Cardiac muscle cell (in vitro differentiated cells and primary cell): ENCODE results near the gene ZDHHC11. TPM values are rescaled to one million over a fixed set of nuclear protein-coding genes. Genes with fewer than 3 reads are reported as not detected.
"Not testable (repeated sequence)": the region's sequence is repeated elsewhere in the genome, so short reads cannot be mapped to it uniquely, and the experiment has no call there.

Source experiments
- DNase-seq, 2 donors: peaks; one replicate each; pipeline versions ENCODE4 v3.0.0 to v3.0.0-alpha.2; 2010 to 2017; ENCODE audit warnings: low read depth in 1 of 2, low spot score in 1 of 2
- H3K27ac ChIP-seq: fragments of 200-600 bp; sonication (generic); 2 replicates; pipeline ENCODE4 v1.5.1; 2016
- H3K27me3 ChIP-seq: fragments of 200-600 bp; sonication (generic); 2 replicates; pipeline ENCODE4 v1.6.0; 2016; ENCODE audit warnings: control low read depth
- H3K36me3 ChIP-seq: fragments of 200-600 bp; sonication (generic); 2 replicates; pipeline ENCODE4 v1.5.1; 2016; ENCODE audit warnings: control low read depth
- H3K4me1 ChIP-seq: fragments of 200-600 bp; sonication (generic); 2 replicates; pipeline ENCODE4 v1.8.1; 2017; ENCODE audit warnings: low read depth, mild to moderate bottlenecking, mixed run types
- H3K4me3 ChIP-seq: fragments of 200-600 bp; sonication (generic); 2 replicates; pipeline ENCODE4 v1.5.1; 2016; ENCODE audit warnings: mild to moderate bottlenecking
- H3K9me3 ChIP-seq: fragments of 200-600 bp; sonication (generic); 2 replicates; pipeline ENCODE4 v1.5.1; 2017; ENCODE audit warnings: low read depth, mild to moderate bottlenecking, control low read depth
- polyA plus RNA-seq: library from polyadenylated mRNA; unstranded; fragments of >200 nt; fragmentation: Nextera tagmentation; extraction: Ambion mirVana; gene quantifications from 2 replicates; pipeline ENCODE4 v1.2.1, GENCODE V29; 2016
- total RNA-seq: library from RNA; depleted of rRNA; stranded (reverse); fragments of >200 nt; gene quantifications from 2 replicates; pipeline ENCODE4 v1.2.3, GENCODE V29; 2016

Gene ZDHHC11
- total and polyA plus RNA-seq, 2 experiments from 2014 or later: 12.4 TPM

DNA sequence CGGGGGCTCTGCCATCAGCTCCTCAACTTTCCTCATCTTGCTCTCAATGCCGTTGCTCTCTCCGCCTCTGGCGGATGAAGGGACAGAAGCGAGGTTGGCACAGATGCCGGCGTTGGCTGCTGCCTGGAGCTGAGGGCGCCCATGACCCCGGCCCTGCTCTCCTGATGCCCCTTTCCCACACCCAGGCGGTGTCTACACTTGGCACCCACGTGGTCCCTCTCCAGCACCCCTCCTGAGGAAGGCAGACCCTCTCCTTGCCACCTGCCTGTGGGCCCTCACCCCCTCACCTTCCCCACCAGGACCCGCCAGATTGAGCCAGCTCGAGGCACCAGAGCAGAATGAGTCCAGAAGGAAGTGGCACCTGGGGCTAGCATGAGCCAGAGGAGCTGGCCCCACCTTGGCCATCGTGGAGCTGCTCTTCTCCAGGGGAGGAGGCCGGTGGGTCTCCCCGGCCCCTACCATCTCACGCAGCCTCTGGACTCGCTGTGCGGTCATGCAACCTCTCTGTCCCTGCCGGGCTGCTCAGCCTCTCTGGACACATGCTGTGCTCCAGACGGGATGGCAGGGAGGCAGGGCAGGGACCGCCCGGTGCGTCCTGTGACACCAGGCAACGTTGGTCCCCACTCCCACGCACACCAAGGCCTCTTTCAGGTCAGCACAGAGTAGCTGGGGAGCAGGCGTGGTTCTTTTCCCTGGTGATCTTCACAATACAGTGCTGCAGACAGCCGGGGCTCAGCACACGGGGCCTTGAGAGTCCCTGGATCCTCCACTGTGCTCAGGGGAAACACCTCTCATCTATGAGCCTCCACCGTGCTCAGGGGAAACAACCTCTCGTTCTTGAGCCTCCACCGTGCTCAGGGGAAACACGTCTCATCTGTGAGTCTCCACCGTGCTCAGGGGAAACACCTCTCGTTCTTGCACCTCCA, 4.8 kb downstream of the ZDHHC11 start:
- not testable (repeated sequence) for H3K4me3 ChIP-seq, DNase-seq, H3K27me3 ChIP-seq

DNA sequence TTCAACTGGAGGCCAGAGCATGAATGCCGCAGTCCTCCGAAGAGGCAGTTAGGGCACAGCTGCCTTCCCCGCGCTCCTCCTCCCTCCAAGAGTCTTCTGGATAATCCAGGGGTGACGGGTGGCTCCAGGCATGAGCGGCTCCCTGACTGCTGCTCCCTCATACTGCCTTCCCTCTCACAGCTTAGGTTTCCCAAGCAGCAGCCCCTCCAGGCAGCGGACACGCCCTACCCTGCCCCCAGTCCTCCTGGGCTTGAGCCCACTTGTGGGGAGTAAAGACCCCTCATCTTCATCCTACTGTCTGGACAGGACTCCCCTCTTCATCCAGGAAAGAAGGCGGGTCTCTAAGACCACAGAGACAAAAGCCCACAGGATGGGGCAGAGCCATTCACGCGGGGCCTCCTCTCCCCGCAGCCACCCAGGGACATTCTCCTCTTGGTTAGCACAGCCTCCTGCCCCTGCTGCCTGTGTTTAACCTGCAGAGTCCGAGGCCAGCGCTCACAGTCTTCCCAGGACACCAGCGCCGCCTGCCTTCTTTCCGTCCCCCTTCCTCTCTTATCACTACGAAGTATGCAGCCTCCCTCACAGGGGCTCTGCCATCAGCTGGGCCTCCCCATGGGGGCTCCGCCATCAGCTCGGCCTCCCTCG, 5.6 kb downstream of the ZDHHC11 start:
- not testable (repeated sequence) for H3K27me3 ChIP-seq, DNase-seq, H3K36me3 ChIP-seq, H3K4me1 ChIP-seq, H3K27ac ChIP-seq, H3K9me3 ChIP-seq, H3K4me3 ChIP-seq

More for the DNA sequence above, 4.8 kb downstream of the ZDHHC11 start:
- not testable (repeated sequence) for H3K4me1 ChIP-seq, H3K36me3 ChIP-seq, H3K9me3 ChIP-seq, H3K27ac ChIP-seq

DNA sequence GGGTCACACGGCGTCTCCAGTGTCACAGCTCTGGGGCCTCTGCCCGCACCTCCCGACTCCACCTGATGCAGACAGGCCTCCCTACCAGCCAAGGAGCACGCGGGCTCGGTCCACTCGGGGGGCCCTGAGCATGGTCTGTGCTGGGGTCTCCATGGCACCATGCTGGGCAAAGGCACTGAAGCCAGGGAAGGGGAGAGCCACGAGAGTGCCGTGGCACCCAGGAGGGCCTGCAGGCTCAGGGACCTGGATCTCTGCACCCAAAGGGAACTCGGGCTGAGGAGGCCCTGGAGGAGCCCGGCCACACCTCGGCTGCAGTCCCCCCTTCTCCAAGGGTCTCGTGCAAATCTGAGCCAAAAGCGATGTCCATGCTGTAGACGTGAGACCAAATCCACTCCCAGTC, 6.4 kb downstream of the ZDHHC11 start:
- DNase-seq: not testable (repeated sequence)

DNA sequence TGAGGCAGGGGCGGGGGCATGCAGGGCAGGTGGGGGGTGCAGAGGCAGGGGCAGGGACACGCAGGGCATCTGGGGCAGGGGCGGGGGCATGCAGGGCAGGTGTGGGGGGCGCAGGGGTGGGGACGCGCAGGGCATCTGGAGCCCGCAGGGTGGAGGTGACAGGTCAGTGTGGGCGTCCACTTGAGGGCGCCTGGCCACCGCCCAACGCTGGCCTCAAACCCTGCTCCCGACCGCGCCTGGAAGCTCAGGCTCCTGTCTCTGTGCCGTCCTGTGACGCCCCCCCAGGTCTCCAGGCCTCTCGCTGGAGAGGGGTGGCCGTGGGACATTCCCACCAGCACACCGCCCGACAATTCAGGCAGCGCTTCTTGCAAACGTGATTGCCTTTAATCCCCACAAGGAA, 6.9 kb downstream of the ZDHHC11 start:
- DNase-seq, H3K27ac ChIP-seq, H3K4me3 ChIP-seq, H3K9me3 ChIP-seq, H3K36me3 ChIP-seq, H3K27me3 ChIP-seq, H3K4me1 ChIP-seq: not testable (repeated sequence)

More for the DNA sequence above, 6.4 kb downstream of the ZDHHC11 start:
- H3K9me3 ChIP-seq, H3K4me3 ChIP-seq, H3K27me3 ChIP-seq, H3K27ac ChIP-seq, H3K4me1 ChIP-seq, H3K36me3 ChIP-seq: not testable (repeated sequence)

DNA sequence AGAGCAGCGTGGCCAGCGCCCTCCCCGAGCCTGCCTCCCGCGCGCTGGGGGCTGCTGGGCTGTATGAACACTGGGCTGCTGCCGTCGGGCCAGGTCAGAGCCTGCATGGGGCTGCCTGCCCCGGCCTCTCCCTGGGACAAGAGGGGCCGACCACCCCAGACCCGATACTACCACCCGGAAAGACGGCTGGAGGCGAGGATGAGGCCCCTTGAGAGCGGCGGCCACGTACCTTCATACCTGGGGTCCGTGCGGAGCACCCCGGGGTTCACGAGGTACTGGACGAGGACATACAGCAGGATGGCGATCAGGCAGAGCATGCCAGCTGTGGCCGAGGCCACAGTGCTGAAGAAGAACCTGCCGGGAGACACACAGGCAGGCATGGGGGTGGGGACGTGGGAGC, 7.4 kb downstream of the ZDHHC11 start:
- not testable (repeated sequence) for H3K36me3 ChIP-seq, H3K4me1 ChIP-seq, H3K27me3 ChIP-seq, H3K27ac ChIP-seq, DNase-seq, H3K4me3 ChIP-seq, H3K9me3 ChIP-seq

DNA sequence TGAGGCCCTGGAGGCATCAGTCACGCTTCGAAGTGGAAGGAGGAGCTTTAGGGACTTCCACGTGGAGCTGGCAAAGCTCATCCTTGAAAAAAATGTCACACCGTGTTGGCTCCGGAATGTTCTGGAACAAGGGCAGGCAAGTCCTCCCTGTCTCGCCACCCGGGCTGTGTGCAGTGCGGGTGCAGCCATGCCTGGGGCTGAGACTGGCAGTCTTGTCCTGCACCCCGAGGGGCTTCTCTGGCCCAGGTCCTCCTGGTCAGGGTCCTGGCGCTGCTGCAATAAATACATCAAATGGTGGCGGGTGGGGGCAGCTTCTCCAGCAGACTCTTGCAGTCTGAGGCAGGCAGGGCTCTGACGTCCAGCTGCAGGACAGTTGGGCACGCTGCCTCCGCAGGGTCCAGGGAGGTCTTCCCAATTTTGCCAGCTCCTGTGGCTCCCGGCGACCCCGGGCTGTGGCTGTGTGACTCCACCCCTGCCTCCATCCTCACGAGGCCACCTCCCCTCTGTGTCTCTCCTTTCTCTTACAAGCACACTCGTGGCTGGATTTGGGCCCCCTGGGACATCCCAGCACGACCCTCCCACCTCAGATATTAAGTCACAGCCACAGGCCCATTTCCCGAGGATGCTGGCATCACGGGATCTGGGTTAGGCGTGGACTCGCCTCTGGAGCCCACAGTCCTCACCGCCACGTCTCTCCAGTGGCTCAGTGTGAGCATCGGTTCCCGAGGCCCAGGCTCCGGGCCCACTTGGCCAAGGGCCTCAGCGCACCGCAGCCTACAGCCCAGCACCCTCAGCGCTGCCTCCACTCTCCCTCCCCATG, 8.2 kb downstream of the ZDHHC11 start:
- not testable (repeated sequence) for H3K27ac ChIP-seq, H3K27me3 ChIP-seq, H3K36me3 ChIP-seq, H3K9me3 ChIP-seq, H3K4me1 ChIP-seq, DNase-seq, H3K4me3 ChIP-seq

DNA sequence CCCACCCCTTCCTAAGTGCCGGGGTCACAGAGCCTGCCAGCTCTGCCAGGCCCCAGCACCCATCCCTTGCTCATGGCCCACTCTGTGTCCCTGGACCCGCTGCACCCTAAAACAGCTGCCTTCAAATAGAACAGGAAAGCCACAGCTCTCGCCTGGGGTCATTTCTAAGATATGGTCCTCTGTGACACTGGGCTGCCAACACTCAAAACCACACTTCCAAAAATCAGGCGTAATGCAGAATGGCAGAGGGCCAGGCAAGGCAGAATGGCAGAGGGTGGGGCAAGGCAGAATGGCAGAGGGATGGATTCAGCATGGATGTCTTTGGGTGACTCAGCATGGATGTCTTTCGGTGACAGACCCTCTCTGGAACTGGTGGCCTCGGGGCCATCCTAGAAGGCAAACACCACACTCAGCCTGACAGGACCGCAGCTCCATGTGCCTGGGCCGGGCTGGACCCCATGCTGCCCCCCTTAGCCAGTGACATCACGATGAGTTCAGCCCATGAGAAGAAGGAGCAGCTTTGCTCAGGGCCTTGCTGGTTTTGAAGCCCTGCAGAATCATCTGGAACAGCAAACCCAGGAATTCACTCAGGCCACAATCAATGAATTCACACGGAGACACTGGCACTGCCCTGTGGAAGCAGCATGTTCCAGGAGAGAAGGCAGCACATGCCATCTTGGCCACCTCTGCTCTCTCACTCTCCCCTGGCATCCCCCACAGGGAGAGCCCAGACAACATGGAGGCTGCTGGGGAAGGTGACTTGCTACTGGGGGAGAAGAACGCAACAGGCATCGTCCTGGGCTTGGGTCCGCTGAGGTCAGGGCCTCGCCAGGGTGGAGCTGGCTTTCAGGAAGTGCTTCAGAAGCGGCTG, 9.0 kb downstream of the ZDHHC11 start:
- H3K27ac ChIP-seq, H3K27me3 ChIP-seq, H3K4me1 ChIP-seq, H3K9me3 ChIP-seq, H3K36me3 ChIP-seq, DNase-seq, H3K4me3 ChIP-seq: not testable (repeated sequence)

DNA sequence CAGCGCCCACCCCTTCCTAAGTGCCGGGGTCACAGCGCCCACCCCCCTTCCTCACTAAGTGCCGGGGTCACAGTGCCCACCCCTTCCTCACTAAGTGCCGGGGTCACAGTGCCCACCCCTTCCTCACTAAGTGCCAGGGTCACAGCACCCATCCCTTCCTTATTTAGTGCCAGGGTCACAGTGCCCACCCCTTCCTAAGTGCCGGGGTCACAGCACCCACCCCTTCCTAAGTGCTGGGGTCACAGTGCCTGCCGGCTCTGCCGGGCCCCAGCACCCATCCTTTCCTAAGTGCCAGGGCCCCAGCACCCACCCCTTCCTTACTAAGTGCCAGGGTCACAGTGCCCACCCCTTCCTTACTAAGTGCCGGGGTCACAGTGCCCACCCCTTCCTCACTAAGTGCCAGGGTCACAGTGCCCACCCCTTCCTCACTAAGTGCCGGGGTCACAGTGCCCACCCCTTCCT, 9.8 kb downstream of the ZDHHC11 start:
- not testable (repeated sequence) for H3K4me3 ChIP-seq, DNase-seq, H3K4me1 ChIP-seq, H3K27me3 ChIP-seq, H3K36me3 ChIP-seq, H3K27ac ChIP-seq, H3K9me3 ChIP-seq

DNA sequence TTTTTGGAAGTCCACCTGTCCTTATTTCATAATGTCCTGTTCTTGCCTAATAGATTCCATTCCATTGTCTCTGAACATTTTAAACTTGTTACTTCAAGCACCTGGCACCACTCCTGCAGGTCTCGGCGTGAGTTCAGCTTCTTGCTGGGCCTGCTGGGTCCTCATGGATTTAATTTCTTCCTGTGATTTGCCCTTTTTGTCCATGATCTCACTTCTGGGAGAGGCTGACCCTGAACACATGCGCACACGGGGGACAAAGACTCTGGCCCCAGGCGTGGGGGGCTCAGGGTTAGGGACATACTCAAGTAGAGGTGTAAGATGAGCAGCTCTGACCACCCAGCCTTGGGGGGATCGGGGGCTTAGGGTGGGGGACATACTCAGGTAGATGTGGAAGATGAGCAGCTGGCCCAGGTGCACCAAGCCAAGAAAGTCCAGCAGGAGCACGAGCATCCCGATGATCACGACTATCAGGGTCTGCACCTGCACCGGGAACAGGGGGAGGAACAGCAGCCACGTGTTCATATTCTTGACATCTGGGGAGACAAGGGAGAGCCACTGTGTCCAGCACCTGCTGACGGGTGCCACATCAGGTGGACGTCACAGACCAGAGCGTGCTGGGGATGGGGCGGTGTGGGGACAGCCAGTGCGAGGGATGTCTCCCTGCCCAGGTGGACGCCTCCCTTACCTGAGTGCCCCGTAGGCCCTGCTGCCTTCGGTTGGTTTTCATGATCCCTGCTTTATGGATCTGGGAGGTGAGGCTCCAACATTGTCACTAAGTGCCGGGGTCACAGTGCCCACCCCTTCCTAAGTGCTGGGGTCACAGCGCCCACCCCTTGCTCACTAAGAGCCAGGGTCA, 10.4 kb downstream of the ZDHHC11 start:
- not testable (repeated sequence) for H3K27ac ChIP-seq, DNase-seq, H3K4me1 ChIP-seq, H3K9me3 ChIP-seq, H3K36me3 ChIP-seq, H3K4me3 ChIP-seq, H3K27me3 ChIP-seq

DNA sequence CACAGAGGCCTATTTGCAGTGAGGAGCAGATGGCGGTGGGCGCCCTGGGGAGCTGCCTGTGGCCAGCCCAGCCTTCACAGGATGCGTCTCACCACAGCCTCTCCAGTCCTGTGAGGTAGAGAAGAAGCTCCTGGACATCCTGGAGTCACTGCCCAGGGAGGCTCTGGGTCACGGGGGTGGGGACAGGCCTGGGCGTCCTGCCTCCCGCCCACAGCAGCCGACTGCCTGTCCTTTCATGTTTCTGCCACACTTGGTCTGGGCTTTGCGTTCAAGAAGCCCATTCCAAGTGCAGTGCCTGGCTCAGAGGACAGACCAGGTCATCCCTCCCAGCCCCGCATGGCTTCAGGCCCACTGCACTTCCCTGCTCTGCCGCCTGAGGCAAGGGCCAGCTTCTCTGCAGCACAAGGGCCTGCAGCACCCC, 12.3 kb downstream of the ZDHHC11 start:
- not testable (repeated sequence) for DNase-seq, H3K36me3 ChIP-seq, H3K27me3 ChIP-seq, H3K4me3 ChIP-seq, H3K4me1 ChIP-seq, H3K27ac ChIP-seq, H3K9me3 ChIP-seq

DNA sequence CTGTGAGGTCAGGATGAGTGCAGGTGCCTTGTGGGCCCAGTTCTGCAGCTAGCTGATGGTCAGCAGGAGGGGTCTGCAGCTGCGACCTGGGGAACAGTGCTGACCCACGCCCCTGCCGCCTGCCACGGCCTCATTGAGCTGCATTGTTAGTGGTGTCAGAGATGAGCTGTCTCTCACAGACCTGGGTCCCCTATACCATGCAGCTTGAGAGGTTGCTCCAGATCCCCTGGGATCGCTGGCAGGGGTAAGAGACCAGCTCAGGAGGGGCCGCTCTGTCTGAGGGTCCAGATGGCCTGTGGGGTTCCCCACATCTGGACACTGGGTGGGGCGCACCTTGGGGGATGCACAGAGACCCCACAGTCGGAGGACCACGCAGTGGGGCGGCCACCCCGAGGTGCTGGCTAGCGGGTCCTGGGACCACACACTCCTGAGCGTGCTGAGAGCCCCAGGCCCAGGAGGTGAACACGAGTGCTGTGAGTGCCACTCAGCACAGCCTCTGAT, 13.1 kb downstream of the ZDHHC11 start:
- not testable (repeated sequence) for H3K9me3 ChIP-seq, H3K27me3 ChIP-seq

DNA sequence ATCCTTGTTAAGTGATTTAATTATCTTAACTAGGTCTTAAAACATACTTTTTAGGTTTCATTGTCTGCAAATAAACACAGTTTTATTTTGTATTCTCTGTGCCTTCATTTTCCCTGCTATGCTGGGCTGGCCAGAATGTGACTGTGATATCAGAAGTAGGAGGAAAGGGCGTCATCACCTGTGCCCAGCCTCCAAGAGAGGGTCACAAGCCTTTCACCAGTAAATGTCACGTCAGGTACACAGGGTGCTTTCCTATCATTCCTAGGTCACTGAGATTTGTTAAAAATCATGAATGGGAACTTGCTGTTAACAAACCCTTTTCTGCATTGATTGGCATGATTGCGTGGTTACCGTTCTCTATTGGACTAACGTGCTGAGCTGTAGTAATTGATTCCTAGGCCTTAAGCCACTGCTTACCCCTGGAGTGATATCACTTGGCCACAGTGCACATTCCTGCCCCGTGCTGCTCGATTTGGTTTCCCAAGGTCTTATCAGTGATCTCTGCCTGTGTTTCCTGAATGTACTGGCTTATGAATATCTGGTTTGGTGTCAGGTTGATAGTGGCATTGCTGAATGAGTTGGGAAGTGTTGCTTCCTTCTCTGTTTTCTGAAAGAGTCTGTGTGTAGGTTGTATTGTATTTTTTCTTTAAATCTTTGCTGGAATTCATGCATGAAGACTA, 14.7 kb downstream of the ZDHHC11 start:
- not testable (repeated sequence) for H3K4me3 ChIP-seq, H3K4me1 ChIP-seq, DNase-seq, H3K36me3 ChIP-seq, H3K27me3 ChIP-seq, H3K9me3 ChIP-seq
- peak overlapping the region; percentile 31 for H3K27ac ChIP-seq

More for the DNA sequence above, 13.1 kb downstream of the ZDHHC11 start:
- not testable (repeated sequence) for H3K4me3 ChIP-seq, H3K36me3 ChIP-seq, H3K4me1 ChIP-seq, DNase-seq, H3K27ac ChIP-seq
